HepG2 (cell line): ENCODE results near the gene PLA2G12B. TPM values are rescaled to one million over a fixed set of nuclear protein-coding genes. Genes with fewer than 3 reads are reported as not detected.

ENCODE experiments used
- ARHGAP35 ChIP-seq: sonication (generic); formaldehyde crosslinking; IDR thresholded peaks from 2 replicates; pipeline ENCODE4 v1.9.0; 2022; ENCODE audit warnings: mild to moderate bottlenecking, inconsistent platforms, moderate library complexity, missing genetic modification reagents, borderline replicate concordance
- ATF7 ChIP-seq, 2 experiments: fragments of 450-650 bp in 1 of 2; sonication (generic) in 1 of 2; formaldehyde crosslinking in 1 of 2; IDR thresholded peaks; 2 replicates each; pipeline versions ENCODE4 v1.4.0 to v1.6.1; 2016 to 2020; ENCODE audit warnings: antibody characterized with exemption in 1 of 2, mild to moderate bottlenecking in 1 of 2, missing genetic modification reagents in 1 of 2
- CREM ChIP-seq, 2 experiments: sonication (generic) in 1 of 2; formaldehyde crosslinking in 1 of 2; IDR thresholded peaks; 2 replicates each; pipeline versions ENCODE4 v1.4.0 to v1.6.1; 2016 to 2020; ENCODE audit warnings: antibody characterized with exemption in 1 of 2, mild to moderate bottlenecking in 1 of 2, missing genetic modification reagents in 1 of 2
- EZH2 ChIP-seq: conservative IDR thresholded peaks from 2 replicates; pipeline ENCODE4 v1.6.1; 2012; ENCODE audit warnings: mild to moderate bottlenecking, low read depth, low read length, moderate library complexity
- HNRNPK ChIP-seq: fragments of 200-400 bp; formaldehyde crosslinking; IDR thresholded peaks from 2 replicates; pipeline ENCODE4 v1.6.1; 2018; ENCODE audit warnings: low read length, low read depth, moderate library complexity, mild to moderate bottlenecking; ENCODE audit not compliant: poor library complexity, severe bottlenecking
- NFIC ChIP-seq: IDR thresholded peaks from 2 replicates; pipeline ENCODE4 v1.6.1; 2012; ENCODE audit warnings: mild to moderate bottlenecking, low read length, inconsistent platforms
- NFKBIZ ChIP-seq: IDR thresholded peaks from 2 replicates; pipeline ENCODE4 v1.6.1; 2018; ENCODE audit warnings: missing genetic modification reagents, missing compliant biosample characterization
- NR2F1 ChIP-seq, 2 experiments: fragments of 450-650 bp in 1 of 2; formaldehyde crosslinking in 1 of 2; IDR thresholded peaks; 2 replicates each; pipeline versions ENCODE4 v1.5.0 to v1.6.1; 2016 to 2020; ENCODE audit warnings: mild to moderate bottlenecking in 1 of 2, missing compliant biosample characterization in 1 of 2, missing genetic modification reagents in 1 of 2, moderate library complexity in 1 of 2
- RNF2 ChIP-seq: fragments of 450-650 bp; conservative IDR thresholded peaks from 2 replicates; pipeline ENCODE4 v1.6.1; 2016; ENCODE audit warnings: low read depth
- SMAD3 ChIP-seq: sonication (generic); formaldehyde crosslinking; IDR thresholded peaks from 2 replicates; pipeline ENCODE4 v1.4.0; 2020; ENCODE audit warnings: missing genetic modification reagents
- ZKSCAN5 ChIP-seq: sonication (generic); formaldehyde crosslinking; IDR thresholded peaks from 2 replicates; pipeline ENCODE4 v1.5.1; 2020; ENCODE audit warnings: mild to moderate bottlenecking, missing genetic modification reagents
- ZNF12 ChIP-seq: sonication (generic); formaldehyde crosslinking; IDR thresholded peaks from 2 replicates; pipeline ENCODE4 v1.5.0; 2020; ENCODE audit warnings: missing genetic modification reagents
- ZNF121 ChIP-seq: sonication (generic); formaldehyde crosslinking; IDR thresholded peaks from 2 replicates; pipeline ENCODE4 v1.5.0; 2020; ENCODE audit warnings: mild to moderate bottlenecking, missing genetic modification reagents
- ZNF20 ChIP-seq: sonication (generic); formaldehyde crosslinking; IDR thresholded peaks from 2 replicates; pipeline ENCODE4 v1.4.0; 2020; ENCODE audit warnings: mild to moderate bottlenecking, moderate library complexity, missing genetic modification reagents
- ZNF235 ChIP-seq: sonication (generic); formaldehyde crosslinking; IDR thresholded peaks from 2 replicates; pipeline ENCODE4 v1.8.1; 2023; ENCODE audit warnings: mild to moderate bottlenecking, missing genetic modification reagents, borderline replicate concordance
- ZNF382 ChIP-seq: sonication (generic); formaldehyde crosslinking; IDR thresholded peaks from 2 replicates; pipeline ENCODE4 v1.5.0; 2020; ENCODE audit warnings: missing genetic modification reagents, mild to moderate bottlenecking, borderline replicate concordance
- ZNF460 ChIP-seq: sonication (generic); formaldehyde crosslinking; IDR thresholded peaks from 2 replicates; pipeline ENCODE4 v1.5.1; 2020; ENCODE audit warnings: missing genetic modification reagents, mild to moderate bottlenecking, borderline replicate concordance
- ZNF607 ChIP-seq: sonication (generic); formaldehyde crosslinking; IDR thresholded peaks from 2 replicates; pipeline ENCODE4 v1.5.1; 2020; ENCODE audit warnings: missing genetic modification reagents, mild to moderate bottlenecking, borderline replicate concordance
- ZNF781 ChIP-seq: sonication (generic); formaldehyde crosslinking; IDR thresholded peaks from 2 replicates; pipeline ENCODE4 v1.5.1; 2020; ENCODE audit warnings: borderline replicate concordance, mild to moderate bottlenecking, missing genetic modification reagents; ENCODE audit errors: not compliant biosample characterization
- polyA plus RNA-seq, 8 experiments: library from polyadenylated mRNA; depleted of rRNA in 3 of 8; stranded (reverse) in 7 of 8; unstranded in 1 of 8; fragments of >200 nt; fragmentation: Illumina TruSeq in 4 of 8; extraction: Trizol in 4 of 8; gene quantifications; 2 replicates each; pipeline versions ENCODE4 v1.2.1 to v1.2.3, GENCODE V29; 2011 to 2016; ENCODE audit warnings: low read depth in 4 of 8, missing spikeins in 1 of 8, mixed read lengths in 1 of 8; ENCODE audit not compliant: insufficient read depth in 1 of 8
- total RNA-seq, 5 experiments: library from RNA; depleted of rRNA; stranded (reverse); fragments of >200 nt; fragmentation: Illumina TruSeq; extraction: Trizol; gene quantifications; 2 replicates each; pipeline ENCODE4 v1.2.3, GENCODE V29; 2016; ENCODE audit warnings: low read depth in 1 of 5
- TF ChIP-seq, protein P1 (sequence below): sonication (generic); formaldehyde crosslinking; IDR thresholded peaks from 2 replicates; pipeline ENCODE4 v1.4.0; 2020; ENCODE audit warnings: missing genetic modification reagents
- TF ChIP-seq, protein P2 (sequence below): sonication (generic); formaldehyde crosslinking; IDR thresholded peaks from 2 replicates; pipeline ENCODE4 v1.8.0; 2022; ENCODE audit warnings: mild to moderate bottlenecking, missing genetic modification reagents; ENCODE audit not compliant: insufficient replicate concordance

The PLA2G12B gene
- total and polyA plus RNA-seq, 2 of the 13 experiments (the other 11 are each of a cell fraction or from before 2014, with no cell fraction given): 7.7 to 38.0 TPM

GRCh38 chr10:72954596-72955554 lies at the start of gene PLA2G12B (continued):
- TF ChIP-seq, protein P1, sequence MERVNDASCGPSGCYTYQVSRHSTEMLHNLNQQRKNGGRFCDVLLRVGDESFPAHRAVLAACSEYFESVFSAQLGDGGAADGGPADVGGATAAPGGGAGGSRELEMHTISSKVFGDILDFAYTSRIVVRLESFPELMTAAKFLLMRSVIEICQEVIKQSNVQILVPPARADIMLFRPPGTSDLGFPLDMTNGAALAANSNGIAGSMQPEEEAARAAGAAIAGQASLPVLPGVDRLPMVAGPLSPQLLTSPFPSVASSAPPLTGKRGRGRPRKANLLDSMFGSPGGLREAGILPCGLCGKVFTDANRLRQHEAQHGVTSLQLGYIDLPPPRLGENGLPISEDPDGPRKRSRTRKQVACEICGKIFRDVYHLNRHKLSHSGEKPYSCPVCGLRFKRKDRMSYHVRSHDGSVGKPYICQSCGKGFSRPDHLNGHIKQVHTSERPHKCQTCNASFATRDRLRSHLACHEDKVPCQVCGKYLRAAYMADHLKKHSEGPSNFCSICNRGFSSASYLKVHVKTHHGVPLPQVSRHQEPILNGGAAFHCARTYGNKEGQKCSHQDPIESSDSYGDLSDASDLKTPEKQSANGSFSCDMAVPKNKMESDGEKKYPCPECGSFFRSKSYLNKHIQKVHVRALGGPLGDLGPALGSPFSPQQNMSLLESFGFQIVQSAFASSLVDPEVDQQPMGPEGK (CRISPR knock-in tag): no peak
- TF ChIP-seq ZNF235 (CRISPR knock-in tag) (no peak; the same call in 1 of the 2 replicates), ZNF20 (CRISPR knock-in tag) (no peak), HNRNPK (no peak), ZNF460 (CRISPR knock-in tag) (no peak), ZKSCAN5 (CRISPR knock-in tag) (no peak), ZNF781 (CRISPR knock-in tag) (no peak), ATF7 (IDR thresholded peaks at IDR 0.05) (peak; percentile 34; the same call in 1 of the 2 replicates), ATF7 (CRISPR knock-in tag; IDR thresholded peaks at IDR 0.05) (no peak), ZNF382 (no peak), ZNF12 (no peak), NFIC (no peak), SMAD3 (CRISPR knock-in tag) (no peak), ARHGAP35 (CRISPR knock-in tag) (no peak), CREM (IDR thresholded peaks at IDR 0.05) (no peak), CREM (CRISPR knock-in tag; IDR thresholded peaks at IDR 0.05) (no peak), RNF2 (no peak), ZNF121 (no peak), EZH2 (no peak), NR2F1 (CRISPR knock-in tag; IDR thresholded peaks at IDR 0.05) (peak; percentile 53 to 73; a peak in 3 of 4 replicates), NFKBIZ (no peak), ZNF607 (CRISPR knock-in tag) (no peak)
- TF ChIP-seq, protein P2, sequence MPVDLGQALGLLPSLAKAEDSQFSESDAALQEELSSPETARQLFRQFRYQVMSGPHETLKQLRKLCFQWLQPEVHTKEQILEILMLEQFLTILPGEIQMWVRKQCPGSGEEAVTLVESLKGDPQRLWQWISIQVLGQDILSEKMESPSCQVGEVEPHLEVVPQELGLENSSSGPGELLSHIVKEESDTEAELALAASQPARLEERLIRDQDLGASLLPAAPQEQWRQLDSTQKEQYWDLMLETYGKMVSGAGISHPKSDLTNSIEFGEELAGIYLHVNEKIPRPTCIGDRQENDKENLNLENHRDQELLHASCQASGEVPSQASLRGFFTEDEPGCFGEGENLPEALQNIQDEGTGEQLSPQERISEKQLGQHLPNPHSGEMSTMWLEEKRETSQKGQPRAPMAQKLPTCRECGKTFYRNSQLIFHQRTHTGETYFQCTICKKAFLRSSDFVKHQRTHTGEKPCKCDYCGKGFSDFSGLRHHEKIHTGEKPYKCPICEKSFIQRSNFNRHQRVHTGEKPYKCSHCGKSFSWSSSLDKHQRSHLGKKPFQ (CRISPR knock-in tag): no peak
